GM18907 (cell line): ENCODE results near the gene IL31RA.
"Not testable (repeated sequence)": the region's sequence is repeated elsewhere in the genome, so short reads cannot be mapped to it uniquely, and the experiment has no call there.

ENCODE experiments used
- ATAC-seq: cut with Tn5 transposase; IDR thresholded peaks from one replicate; pipeline ENCODE4 v1.9.1; 2021; ENCODE audit warnings: mild to moderate bottlenecking, moderate library complexity; ENCODE audit not compliant: unreplicated experiment

Gene IL31RA

DNA sequence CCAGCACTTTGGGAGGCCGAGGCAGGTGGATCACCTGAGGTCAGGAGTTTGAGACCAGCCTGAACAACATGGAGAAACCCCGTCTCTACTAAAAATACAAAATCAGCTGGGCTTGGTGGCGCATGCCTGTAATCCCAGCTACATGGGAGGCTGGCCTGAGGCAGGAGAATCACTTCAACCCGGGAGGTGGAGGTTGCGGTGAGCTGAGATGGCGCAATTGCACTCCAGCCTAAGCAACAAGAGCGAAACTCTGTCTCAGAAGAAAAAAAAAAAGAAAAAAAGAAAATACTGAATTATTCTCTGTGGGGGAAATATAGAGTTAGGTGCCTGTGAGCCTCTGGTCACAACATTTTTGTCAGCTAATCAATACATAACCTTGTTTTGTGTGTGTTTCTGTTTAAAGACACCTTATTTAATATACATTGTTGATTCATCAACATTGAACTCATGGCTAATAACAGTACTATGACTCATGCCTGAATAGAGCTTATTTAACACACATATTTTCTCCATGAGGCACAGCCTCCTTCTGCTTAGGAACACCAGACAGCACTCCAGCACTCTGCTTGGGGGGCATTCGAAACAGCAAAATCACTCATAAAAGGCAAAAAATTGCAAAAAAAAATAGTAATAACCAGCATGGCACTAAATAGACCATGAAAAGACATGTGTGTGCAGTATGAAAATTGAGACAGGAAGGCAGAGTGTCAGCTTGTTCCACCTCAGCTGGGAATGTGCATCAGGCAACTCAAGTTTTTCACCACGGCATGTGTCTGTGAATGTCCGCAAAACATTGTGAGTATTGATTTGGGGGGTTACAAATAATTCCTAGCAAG, at the start of gene IL31RA:
Gene IL31RA, plus strand, starts transcription at position 519 of the 836 bp plus-strand sequence. Its CDS starts 214 bp downstream, at position 733.
- ATAC-seq = no peak

DNA sequence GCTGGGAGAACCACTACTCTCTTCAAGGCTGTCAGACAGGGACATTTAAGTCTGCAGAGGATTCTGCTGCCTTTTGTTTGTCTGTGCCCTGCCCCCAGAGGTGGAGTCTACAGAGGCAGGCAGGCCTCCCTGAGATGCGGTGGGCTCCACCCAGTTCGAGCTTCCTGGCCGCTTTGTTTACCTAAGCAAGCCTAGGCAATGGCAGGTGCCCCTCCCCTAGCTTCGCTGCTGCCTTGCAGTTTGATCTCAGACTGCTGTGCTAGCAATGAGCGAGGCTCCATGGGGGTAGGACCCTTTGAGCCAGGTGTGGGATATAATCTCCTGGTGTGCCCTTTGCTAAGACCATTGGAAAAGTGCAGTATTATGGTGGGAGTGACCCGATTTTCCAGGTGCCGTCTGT, 42.3 kb upstream of the IL31RA start:
- ATAC-seq = not testable (repeated sequence)

- not testable (repeated sequence) for ATAC-seq
Measured at GRCh38 chr5:55815939-55816338, 35.2 kb upstream of the IL31RA start.

DNA sequence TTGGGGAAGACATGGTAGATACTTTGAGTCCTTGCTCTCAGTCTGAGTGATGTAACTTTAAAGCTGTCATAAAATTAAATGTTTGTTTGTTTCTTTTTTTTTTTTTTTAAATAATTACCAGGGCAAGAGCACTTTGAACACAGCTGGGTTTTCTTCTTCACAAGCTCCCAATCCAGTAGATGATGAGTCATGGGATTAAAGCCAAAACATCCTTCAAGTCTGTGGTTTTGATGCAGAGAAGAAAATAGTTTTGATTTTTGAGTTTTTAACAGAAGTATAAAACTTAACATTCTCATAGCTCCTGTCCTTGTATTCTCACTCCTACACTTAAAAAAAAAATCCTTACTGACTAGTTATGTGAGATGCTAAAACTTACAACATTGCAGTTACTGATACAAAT, 34.8 kb upstream of the IL31RA start:
- no peak for ATAC-seq

GRCh38 chr5:55817030-55817429, 34.1 kb upstream of the IL31RA start:
- ATAC-seq = no peak

DNA sequence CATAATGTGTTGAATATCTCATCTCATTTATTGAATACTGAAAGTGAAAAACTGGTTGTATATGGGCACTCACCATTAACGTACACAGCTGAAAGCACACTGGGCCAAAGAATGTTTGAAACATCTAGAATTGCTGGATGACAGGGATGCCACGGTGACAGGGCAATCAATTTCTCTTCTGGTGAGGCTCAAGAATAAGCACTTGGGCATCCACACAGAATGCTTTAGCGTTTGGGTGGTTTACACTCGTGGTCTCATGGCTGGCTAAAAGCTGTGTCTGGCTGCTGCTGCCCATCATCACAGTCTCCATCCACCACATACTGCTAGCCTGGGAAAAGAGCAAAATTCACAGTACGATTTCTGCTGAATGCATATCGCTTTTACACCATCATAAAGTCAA, 30.7 kb upstream of the IL31RA start:
- no peak for ATAC-seq

DNA sequence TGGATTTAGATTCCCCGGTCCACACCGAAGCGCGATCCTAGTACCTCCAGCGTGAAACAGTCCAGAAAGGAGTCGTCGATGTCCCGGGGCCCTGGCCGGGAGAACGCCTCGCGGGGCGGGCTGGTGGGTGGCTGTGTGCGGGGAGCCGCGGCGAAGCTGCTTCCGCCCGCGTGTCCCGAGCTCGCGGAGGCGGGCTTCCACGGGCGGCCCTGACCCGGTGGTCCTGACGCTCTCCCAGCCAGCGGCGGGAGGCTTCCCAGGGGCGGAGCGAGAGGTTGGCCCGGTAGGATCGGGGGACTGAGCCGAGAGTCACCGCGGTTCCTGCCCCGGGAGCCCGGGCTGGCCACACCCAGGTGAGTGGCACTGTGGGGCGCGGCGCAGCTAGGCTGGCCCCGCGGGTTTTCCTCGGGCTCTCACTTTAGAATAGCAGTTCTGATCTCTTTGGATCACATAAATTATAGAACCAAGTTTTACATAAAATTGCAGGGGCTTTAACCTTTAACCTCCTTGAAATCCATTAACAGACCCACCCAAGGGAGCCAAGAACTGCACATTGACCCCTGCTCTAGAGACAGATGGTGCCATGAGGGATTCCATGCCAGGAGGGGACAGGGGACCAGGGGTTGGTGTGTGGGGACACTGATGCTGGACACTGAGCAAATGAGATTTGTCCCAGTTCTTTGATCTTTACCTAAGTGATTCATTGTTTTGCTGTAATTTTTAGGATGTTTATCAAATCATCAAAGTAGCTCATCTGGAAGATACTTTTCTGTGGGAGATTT, 29.2 kb upstream of the IL31RA start:
- no peak for ATAC-seq

GRCh38 chr5:55823151-55823796, 27.9 kb upstream of the IL31RA start:
- no peak for ATAC-seq

- no peak for ATAC-seq
Measured at GRCh38 chr5:55829956-55830355, 21.2 kb upstream of the IL31RA start.

DNA sequence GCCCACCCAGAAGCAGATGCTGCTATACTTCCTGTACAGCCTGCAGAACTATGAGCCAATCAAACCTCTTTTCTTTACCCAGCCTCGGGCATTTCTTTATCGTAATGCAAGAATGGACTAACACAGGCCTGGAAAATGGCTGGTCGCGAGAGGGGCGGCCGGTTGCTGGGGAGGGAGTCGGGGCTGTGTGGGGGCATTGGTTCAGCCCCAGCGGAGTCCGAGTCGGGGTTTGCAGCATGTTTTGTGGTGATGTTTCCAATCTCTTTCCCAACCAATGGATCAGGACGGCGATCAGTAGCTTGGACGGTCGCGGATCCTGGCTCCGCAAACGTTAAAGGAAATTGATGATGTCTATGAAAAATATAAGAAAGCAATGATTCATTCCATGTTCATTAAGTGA, 18.7 kb upstream of the IL31RA start:
- ATAC-seq = no peak

GRCh38 chr5:55836191-55836590, 15.0 kb upstream of the IL31RA start:
- ATAC-seq = no peak

- ATAC-seq = no peak
Measured at GRCh38 chr5:55841976-55842375, 9.2 kb upstream of the IL31RA start.

DNA sequence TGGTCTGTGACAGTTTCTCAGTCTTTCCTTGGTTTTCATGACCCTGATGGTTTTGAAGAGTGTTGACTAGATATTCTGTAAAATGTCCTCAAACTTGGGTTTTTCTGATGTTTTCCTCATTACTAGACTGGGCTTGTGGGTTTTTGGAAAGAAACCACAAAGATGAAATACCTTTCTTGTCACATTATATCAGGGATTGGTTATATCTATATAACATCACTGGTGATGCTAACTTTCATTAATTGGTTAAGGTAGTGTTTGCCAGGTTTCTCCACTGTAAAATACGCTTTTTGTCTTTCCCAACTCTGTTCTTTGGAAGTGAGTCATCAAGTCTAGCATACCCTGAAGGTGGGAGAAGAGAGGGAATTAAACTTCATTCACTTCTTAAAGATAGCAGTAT, 3.3 kb upstream of the IL31RA start:
- no peak for ATAC-seq

- no peak for ATAC-seq
Measured at GRCh38 chr5:55848783-55849182, 2.4 kb upstream of the IL31RA start.

GRCh38 chr5:55851675-55851979, 470 bp downstream of the IL31RA start:
- ATAC-seq = no peak

GRCh38 chr5:55852503-55852902, 1.3 kb downstream of the IL31RA start:
- no peak for ATAC-seq

DNA sequence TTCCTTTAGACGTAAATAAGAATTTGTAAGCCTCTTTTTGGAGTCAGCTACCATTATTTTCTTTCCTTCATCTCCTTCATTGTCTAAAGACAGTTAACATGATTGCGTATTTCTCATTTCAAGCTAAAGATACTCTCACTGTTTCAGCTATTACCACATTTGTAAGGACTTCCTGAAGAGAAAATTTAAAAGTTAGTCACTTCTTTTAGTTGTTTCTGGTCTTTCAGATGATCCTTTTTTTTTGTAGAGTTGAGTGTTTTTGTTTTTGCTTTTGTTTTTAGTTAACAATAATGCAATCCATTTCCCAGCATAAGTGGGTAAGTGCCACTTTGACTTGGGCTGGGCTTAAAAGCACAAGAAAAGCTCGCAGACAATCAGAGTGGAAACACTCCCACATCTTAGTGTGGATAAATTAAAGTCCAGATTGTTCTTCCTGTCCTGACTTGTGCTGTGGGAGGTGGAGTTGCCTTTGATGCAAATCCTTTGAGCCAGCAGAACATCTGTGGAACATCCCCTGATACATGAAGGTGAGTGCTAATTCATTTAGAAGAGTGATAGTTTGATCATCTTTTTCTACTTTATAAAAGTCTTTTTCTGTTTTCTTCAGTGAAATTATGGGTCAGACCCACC, 2.0 kb downstream of the IL31RA start:
- no peak for ATAC-seq

DNA sequence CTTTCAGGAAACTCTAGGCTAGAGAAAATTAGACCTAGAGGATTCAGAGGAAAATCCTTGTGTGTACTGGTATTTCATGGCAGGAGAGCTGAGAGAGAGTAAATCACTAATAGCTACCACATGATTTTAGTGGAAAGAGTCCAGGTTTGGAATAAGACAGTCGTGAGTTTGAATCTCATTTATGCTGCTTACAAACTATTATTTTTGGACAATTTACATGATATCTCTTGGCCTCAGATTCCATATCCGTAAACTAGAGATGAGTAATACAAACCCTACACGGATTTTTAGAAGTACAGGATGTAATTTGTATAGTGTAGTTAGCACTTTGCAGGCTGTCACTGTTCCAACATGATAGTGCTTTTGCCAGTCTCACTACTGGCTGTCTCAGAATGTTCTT, 2.7 kb downstream of the IL31RA start:
- ATAC-seq = no peak

DNA sequence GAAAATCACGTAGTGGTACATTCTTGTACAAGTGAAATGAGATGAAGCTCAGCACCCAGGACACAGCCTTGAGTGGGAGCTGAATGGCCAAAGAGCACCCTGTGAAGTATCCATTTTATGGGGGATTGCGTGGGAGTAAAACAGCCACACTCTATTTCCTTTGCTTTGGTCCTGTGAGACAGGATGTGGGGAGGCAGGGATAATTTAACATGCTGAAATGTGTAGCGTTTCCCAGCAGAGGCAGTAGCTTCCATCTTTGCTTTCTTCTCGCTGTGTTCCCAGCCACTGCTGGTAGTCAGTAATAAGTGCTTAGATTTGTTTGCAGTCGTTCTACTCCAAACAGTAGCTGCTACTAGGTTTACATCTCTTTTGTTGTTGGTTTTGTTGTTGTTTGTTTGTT, 4.4 kb downstream of the IL31RA start:
- ATAC-seq = no peak

DNA sequence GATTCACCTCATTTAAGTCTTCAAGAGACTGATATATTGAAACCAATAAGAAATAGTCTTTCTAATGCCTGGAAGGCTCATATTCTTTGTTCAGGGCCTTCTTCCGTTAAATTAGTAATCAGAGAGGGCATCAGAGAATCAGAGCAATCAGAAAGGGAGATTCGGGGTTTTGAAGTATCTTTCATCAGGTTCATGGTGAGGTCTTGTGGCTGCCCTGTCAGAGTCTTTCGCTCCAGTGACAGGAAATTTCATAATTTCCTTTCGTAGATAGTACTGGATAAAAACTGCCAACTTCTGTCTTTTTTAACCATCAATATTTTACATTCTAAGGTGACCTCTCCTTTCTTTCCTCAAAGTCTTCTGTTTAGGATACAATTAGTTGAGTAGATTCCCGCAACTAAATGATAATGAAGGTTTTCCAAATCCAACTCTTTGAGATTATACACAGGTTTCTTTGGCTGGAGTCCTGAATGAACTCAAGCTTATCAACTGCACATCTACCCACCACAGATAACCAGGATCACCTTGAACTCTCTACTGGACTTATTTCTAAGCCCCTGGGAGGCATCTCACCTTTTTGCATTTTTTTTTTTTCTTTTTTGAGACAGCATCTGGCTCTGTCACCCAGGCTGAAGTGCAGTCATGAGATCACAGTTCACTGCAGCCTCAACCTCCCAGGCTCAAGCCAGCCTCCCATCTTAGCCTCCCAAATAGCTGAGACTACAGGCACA, 5.5 kb downstream of the IL31RA start:
- no peak for ATAC-seq

DNA sequence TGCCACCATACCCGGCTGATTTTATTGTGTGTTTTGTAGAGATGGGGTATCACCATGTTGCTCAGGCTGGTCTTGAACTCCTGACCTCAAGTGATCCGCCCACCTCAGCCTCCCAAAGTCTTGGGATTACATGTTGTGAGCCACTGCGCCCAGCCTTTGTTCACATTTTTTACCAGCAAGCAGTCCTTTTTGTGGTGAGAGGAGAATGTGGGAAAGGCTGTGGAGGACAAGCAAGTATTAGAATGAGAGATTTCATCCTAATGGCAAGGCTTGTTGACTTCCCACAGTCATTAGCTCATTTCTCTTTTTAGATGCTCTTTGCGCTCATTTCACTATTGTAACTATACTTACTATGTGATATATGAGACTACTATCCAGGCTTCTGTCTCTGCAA, 6.1 kb downstream of the IL31RA start:
- ATAC-seq = no peak
